Stimulated activated naive CD4-positive, alpha-beta T cell treated with Interleukin-2 at 50 U/mL for 16 hours (primary cell): ENCODE results near the gene MFSD11.
"Not testable (repeated sequence)": the region's sequence is repeated elsewhere in the genome, so short reads cannot be mapped to it uniquely, and the experiment has no call there.

Experiments
- DNase-seq: peaks from one replicate; lab custom pipeline; 2025; lab: John Stamatoyannopoulos, UW

MFSD11 gene

DNA sequence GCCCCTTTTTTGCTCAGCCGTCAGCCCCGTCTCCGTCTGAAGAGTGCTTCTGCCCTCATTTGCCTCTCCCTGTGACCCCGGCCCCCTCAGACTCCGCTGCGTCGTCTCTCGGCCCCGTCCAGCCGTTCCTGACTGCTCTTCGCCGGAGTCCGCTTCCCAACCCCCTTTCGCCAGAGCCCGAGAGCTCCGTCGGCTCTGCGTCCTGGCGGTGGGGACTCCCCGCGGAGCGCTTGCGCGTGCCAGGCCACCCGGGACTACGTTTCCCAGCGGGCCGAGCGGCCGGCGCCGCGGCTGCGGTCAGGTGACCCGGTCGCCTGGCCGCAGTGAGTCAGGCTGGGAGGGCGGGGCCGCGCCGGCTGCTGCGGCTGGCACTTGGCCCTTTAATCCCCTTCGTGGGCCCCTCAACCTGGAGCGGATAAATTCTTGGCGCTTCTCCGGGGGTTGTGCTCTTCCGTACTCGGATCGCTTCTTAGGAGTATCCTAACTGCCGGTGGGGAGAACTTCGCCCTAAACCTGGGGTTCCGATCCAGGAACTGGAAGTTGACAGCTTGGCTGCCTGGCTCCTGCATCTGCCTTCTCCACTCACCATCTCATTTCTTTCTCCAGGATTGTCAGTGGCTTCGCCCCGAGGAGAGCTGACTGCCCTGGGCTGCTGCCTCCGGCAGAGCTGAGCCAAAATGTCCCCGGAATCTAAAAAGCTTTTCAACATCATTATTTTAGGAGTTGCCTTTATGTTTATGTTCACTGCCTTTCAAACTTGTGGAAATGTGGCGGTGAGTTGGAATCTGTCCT lies at the start of gene MFSD11:
MFSD11 (plus strand) TSS at position 444 of the 792 bp plus-strand sequence; CDS start at position 678, 234 bp downstream.
- DNase-seq, result peak; percentile 91

DNA sequence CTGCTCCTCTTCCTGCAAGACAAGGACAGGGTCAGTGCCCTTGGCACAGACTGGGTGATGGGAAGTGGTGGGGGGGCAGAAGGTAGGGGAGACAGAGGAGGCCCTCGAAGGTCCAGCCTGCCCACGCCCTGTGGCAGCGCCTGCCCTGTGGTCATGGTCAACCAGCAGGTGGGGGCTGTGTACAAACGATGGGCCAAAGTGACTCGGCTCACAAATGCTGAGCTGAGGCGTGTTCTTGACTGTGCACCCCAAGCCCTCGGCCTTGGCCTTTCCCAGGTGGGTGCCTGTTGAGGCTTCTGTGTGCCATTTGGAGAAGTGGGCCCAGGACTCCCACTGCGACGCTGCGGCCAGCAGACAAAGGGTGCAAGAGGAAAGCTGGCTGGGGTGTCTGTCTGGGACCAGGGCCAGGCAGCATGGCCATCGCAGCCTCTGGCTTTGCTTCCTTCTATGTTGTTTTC lies 49.7 kb upstream of the MFSD11 start:
- no peak for DNase-seq

DNA sequence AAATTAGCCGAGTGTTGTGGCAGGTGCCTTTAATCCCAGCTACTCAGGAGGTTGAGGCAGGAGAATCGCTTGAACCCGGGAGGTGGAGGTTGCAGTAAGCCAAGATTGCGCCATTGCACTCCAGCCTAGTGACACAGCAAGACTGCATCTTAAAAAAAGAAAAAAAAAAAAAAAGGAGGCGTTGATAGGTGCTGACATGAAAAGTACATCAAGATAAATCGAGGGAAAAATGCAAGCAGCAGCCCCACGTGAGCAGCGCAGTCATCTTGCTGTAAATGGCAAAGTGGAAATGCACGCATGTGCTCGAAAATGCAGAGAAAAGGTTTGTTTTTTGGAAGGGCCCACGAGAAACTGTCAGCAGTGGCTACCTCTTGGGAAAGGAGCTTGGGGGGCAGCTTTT lies 48.1 kb upstream of the MFSD11 start:
- DNase-seq, result no peak

DNA sequence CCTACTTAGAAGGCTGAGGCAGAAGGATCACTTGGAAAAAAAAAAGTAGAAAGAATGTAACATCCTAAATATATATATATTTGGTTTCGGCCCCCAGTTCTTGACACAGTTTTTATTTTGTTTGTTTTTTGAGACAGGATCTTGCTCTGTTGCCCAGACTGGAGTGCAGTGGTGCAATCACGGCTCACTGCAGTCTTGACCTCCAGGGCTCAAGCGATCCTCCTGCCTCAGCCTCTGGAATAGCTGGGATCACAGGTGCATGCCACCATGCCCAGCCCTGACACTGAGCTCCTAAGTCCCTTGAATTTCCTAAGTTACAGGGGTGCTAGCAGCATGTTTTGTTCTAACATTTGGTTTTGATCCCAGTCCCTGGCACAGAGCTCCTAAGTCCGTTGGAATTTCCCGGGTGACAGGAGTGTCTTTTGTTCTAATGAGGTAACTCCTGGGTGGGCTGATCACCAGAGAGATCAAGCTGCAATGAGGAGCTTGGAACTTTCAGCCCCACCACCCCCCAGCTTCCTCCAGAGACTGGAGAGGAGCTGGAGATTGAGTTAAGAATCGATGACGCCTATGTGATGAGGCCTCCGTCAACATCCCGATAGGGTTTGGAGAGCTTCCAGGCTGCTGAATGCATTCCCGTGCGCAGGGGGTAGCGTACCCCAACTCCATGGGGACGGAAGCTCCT lies 47.2 kb upstream of the MFSD11 start:
- DNase-seq, result no peak

DNA sequence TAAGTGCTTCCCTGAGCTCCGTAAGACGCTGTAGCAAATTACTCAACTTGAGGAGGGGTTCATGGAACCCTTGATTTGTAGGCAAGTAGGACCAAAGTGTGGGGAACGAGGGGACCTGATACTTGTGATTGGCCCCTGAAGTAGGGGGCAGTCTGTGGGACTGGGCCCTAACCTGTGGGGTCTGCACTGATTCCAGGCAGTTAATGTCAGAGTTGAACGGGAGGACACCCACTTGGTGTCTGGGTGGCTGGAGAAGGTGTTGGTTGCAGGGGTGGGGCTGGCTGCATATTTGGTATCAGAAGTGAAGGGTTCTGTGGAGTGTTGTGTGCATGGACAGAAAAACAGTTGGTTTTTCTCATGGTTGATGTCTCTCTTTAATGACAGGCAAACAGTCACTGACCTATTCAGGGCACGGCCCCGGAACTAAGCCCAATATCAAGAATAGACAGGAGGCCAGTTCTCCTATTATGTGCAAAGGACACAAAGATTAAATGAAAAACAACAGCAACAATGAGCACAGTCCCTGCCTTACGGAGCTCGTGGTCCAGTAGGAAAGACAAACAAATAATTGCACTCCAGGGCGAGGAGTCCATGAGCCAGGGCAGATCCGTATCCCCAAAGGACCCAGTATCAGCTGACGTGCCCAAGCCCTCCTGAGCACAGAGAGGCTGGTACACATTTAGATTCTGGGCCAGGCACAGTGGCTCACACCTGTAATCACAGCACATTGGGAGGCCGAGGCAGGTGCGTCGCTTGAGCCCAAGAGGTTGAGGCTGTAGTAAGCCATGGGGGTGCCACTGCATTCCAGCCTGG lies 46.3 kb upstream of the MFSD11 start:
- DNase-seq, result no peak

DNA sequence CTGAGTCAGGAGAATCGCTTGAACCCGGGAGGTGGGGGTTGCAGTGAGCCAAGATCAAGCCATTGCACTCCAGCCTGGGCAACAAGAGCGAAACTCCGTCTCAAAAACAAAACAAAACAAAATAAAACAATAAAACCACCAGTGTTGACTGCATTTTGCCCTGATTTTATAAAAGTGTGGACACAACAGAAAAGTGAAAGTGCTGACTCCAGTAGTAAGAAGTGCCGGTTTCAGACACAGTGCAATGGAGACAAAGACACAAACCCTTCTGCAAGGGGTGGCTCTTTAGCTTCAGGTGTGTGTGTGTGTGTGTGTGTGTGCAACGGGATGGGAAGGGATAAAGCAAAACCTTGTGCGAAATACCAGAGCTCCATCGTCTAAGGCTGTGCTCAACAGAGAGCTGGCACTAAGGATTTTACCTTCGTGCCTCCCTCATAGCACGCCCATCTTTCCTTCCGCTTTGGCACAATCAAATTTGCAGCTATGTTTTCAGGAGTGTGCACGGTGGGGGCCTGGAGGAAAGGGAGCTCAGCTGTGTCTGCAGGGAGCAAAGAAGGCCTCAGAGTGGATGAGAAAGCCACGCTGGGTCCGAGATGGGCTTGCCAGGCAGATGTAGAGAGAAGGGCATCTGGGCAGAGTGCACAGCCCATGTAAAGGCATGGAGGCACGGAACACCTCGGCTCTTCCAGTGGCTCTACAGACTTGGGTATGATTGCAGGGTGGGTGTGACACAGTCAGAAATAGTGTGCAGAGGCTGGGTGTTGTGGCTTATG lies 42.7 kb upstream of the MFSD11 start:
- DNase-seq, result no peak

DNA sequence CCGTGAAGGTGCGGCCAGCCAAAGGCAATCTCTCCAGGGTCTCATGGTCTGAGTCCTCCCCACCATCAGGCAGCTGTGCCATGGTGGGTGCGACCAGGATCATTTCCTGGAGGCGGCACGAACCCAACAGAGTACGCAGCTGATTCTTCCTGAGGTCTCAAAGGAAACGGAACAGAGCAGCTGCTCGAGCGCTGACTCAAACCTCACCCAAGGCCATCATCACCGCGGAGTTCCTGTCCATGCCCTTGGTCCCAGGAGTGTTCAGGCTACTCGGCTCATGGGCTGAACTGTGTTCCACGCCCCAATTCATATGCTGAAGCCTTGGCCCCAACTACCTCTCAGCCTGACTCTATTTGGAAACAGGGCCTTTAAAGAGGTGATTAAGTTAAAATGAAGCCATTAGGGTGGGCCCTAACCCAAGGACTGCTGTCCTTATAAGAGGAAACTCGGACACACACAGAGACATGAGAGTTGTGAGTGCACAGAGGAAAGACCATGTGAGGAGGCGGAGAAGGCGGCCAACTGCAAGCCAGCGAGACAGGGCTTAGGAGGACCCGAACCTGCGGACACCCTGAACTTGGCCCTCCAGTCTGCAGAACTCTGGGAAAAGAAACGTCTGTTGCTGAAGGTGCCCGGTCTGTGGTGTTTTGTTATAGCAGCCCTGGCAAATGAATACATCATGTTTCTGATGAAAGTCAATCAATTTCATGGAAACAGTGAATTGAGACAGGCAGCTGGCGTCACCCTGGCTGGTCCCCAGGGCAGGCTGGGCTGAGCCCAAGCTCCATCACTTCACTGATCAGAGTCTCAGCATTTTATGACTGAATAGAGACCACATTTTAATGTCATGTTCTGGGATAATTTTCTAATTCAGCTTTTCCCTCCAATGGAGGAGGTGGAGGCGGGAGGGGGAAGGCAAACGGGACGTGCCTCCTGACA lies 40.9 kb upstream of the MFSD11 start:
- DNase-seq, result no peak

DNA sequence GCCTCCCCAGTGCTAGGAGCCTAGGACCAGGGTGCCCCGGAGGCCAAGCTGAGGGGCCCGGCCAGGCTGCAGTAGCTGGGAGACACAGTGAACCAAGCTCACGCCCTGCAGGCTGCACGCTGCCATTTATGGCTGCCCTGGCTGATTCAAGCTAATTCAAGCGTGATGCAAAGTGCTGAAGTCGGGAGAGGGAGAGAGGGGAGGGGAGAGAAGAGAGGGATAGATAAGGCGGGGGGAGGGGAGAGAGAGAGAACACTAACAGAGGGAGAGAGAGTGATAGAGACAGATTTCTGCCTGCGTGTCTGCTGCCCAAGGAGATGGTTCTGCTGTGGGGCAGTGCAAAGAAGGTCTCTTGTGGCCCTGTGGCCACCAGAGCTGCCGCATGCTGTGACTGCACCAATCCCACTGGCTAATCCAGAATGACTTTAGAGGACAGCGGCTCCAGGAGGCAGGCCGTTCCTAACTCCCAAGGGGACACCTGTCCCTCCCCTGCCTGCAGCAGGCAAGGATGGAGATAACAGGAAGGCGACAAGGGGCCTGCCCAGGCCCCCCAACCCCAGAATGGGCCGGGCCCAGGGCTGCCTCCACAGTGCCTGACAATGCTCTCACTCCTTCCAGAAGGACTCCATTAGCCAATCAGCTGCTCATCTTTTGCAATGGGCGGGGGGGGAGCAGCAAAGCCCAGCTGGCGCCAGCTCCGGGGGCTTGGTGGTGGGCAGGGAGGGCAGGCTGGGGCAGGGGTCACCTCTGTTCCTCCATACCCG lies 40.0 kb upstream of the MFSD11 start:
- DNase-seq, result no peak

DNA sequence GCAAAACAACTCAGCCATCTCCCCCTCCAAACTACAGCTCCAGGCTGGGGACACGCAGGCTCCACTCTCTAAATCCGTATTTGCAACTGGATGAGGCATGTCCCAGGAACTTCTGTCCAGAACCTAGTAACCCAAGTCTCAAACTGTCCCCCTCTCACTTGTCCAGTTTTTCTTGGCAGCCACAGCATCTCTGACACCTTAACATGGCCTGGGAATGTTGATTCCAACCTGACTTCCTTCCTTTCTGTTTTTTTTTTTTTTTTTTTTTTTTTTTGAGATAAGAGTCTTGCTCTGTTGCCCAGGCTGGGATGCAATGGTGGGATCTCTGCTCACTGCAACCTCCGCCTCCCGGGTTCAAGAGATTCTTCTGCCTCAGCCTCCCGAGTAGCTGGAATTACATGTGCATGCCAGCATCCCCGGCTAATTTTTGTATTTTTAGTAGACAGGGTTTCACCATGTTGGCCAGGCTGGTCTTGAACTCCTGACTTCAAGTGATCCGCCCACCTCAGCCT lies 39.4 kb upstream of the MFSD11 start:
- DNase-seq, result not testable (repeated sequence)

DNA sequence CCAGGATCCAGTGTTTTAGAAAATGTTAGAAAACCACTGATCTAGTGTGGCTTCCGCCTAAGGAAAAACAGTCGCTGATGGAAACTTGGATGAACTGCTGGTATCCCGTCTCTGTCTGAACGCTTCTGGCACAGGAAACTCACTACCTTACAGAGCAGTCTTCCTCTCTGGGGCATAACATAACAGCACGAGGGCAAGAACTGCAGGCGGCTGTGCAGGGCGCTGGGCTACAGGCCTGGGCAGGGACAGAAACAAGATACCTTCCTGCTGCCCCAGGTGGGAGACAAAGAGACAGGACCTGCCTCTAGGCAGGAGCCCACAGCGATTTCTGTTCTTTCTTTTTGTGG lies 37.7 kb upstream of the MFSD11 start:
- no peak for DNase-seq

DNA sequence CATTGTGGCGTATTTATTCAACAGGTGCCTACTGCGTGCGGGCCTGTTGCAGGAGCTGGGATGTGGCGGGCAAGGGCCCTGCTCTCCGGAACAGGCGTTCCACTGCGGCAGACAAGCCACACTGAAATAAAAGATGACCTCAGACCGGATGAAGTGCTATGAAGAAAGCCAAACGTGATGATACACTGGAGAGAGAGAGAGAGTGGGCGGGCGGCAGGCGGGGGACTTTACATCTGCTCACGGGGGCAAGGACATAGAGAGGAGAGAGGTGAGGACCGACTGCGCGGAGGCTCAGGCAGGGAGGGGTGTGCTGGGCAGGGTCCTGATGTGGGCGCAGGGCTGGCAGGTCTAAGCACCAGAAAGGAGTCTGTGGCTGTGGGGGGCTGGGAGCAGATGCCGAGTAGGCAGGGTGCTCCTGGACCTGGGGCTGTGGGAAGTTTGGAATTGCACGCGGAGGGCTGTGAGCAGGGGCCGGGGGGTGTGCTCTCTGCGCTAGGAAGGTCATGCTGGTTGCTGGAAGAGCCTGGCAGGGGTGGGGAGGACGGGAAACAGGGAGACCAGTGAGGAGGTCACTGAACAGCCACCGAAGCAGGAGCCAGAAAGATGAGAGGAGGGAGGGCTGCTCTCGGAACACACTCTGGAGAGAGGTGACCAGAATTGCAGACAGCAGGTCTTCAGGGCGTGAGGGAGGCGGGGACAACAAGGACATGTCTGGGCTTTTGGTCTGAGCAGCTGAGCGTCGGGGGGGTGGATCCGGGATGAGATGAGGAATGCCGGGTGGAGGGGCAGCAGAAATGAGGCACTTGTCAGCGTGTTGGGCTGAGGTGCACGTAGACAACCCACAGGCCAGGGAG lies 37.1 kb upstream of the MFSD11 start:
- DNase-seq, result no peak

DNA sequence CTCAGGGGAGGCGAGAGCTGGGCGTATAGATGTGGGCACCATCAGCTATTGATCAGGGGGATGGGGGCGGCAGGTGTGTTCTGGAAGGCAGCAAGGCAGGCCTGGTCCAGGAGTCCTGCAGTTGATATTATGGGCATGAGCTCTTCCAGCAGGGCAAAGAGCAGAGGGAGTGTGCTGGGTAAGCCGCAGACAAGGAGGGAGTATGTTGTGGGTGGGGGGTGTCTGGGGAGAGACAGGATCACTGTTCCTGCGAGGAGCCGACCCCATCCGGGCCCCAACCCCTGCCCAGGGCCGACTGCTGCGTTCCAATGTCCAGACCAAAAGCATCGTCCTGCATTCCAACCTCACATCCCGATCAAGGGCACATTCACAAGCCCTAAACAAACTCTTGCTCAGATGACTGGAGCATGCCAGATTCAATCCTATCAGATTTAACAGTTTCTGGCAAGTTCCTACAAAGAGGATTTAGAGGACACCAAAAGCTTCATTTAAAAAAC lies 36.4 kb upstream of the MFSD11 start:
- no peak for DNase-seq

DNA sequence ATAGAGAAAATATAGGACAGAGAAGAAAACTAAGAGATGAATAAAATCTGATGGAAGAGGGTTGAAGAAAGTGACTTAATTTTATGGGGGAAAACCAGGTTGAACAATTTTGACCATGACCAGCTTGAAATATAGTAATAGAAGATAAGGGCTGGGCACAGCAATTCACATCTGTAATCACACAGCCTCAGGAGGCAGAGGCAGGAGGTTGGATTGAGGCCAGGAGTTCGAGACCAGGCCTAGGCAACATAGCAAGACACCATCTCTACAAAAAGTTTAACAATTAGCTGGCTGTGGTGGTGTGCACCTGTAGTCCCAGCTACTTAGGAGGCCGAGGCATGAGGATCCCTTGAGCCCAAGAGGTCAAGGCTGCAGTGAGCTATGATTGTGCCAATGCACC lies 35.8 kb upstream of the MFSD11 start:
- no peak for DNase-seq

DNA sequence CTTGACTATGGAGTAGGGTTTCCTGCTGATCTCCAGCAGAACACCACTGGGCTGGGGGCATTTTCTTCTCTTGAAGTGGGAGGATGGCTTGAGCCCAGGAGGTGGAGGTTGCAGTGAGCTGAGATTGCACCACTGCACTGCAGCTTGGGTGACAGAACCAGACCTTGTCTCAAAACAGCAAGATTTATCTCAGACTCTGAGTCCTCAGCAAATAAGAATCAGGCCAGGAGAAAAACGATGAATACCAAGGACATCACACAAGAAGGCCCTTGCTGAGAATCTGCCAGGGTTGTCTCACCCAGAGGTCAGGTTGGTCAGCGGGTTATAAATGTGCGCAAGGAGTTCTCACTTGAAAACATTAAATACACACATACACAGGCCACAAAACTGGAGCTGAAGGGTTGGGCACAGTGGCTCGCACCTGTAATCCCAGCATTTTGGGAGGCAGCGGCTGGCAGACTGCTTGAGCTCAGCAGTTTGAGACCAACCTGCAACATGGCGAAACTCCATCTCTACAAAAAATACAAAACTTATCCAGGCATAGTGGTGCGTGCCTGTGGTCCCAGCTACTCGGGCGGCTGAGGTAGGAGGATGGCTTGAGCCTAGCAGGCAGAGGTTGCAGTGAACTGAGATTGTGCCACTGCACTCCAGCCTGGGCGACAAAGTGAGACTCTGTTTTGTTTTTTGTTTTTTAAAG lies 34.8 kb upstream of the MFSD11 start:
- DNase-seq, result no peak

DNA sequence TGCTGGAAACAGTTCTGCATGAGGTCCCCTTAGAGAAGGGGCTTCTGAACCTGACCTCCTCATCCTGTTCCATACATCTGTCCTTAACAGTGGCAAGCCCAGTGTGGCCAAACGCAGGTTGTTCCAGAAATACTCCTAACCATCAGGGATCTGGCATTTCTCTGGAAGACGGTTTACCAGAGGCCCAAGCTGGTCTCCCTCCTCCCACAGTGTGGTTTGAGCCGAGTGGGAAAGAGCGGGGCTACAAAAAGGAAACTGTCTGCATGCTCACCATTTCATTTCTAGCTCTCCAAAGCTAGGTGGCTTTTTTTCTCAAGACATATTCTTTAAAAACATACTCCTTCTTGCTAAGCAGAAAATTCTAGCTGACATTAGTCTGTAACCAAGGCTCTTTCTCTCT lies 33.1 kb upstream of the MFSD11 start:
- DNase-seq, result no peak

DNA sequence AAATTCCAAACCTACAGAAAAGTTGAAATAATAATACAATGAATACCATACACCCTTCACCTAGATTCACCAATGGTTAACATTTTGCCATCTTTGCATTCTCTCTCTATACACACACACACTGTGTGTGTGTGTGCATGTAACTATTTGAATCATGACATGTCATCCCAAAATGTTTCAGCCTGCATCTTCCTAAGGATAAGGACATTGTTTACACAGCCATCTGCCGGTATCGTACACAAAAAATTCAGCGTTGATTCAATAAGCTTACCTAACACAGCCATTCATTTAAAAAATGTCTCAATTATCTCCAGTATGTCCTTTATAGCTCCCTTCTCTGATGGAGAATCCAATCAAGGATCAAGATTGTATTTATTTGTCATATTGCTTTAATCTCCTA lies 31.1 kb upstream of the MFSD11 start:
- no peak for DNase-seq

DNA sequence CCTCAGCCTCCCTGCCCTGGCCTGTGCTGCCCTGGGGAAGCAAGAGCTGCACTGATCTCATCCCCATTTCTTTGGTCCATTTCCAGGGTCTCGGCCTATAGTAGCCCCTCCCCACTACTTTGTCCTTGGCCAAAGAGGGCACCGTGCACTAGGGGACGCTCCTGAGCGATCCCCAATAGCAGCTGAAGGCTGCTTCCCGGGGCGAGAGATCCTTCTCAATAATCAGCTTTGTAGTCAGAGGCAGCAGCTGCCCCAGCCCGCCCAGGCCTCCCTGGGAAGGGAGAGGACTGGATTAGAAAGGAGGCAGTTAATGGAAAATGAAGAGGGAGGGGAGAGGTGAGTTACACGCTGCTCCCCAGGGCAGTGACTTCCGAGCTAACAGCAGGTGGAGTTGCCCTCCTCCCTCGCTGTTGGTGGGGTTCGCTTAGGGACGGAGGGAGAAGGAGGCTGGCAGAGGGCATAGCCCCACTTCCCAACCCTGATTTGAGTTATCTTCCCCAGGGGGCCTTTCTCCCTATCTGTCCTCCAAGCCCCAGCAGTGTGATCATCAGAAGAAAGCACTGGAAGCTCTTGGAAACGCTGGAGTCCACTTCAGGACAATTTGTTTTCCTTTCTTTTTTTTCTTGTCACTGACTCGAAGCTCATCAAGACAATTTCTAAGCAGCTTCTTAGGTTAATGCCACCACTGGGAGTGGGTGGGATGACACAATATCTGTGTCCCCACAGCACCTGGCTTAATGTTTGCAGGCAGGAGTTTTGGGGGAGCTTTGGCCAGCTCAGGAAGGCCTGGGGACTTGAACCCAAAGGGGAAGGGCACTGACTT lies 29.7 kb upstream of the MFSD11 start:
- no peak for DNase-seq
